DOHH2 (cell line): ENCODE measurements around the gene NPL.

Source experiments
- H3F3A ChIP-seq: fragments of 200-600 bp; sonication (generic), shearing (Covaris generic); 2 replicates; pipeline ENCODE4 v1.6.0; 2016; ENCODE audit warnings: antibody characterized with exemption, mild to moderate bottlenecking; ENCODE audit not compliant: control insufficient read depth, insufficient read depth
- H3K27ac ChIP-seq: fragments of 200-600 bp; sonication (generic); 2 replicates; pipeline ENCODE4 v1.5.1; 2014; ENCODE audit warnings: low read depth, mild to moderate bottlenecking, low read length, moderate library complexity
- H3K27me3 ChIP-seq: fragments of 200-600 bp; sonication (generic); 2 replicates; pipeline ENCODE4 v1.6.1; 2014; ENCODE audit warnings: mild to moderate bottlenecking, low read length, mixed read lengths; ENCODE audit not compliant: control insufficient read depth
- H3K36me3 ChIP-seq: fragments of 200-600 bp; sonication (generic); 2 replicates; pipeline ENCODE4 v1.6.1; 2014; ENCODE audit warnings: mild to moderate bottlenecking, low read length, moderate library complexity, mixed read lengths; ENCODE audit not compliant: control insufficient read depth
- H3K4me1 ChIP-seq: fragments of 200-600 bp; sonication (generic); 2 replicates; pipeline ENCODE4 v1.6.1; 2014; ENCODE audit warnings: mild to moderate bottlenecking, low read length, mixed read lengths; ENCODE audit not compliant: control insufficient read depth
- H3K4me2 ChIP-seq: fragments of 200-600 bp; sonication (generic); 2 replicates; pipeline ENCODE4 v1.6.0; 2014; ENCODE audit warnings: mild to moderate bottlenecking, low read length, moderate library complexity
- H3K4me3 ChIP-seq: fragments of 200-600 bp; sonication (generic); 2 replicates; pipeline ENCODE4 v1.5.1; 2014; ENCODE audit warnings: mild to moderate bottlenecking, low read length, mixed read lengths
- H3K79me2 ChIP-seq: fragments of 200-600 bp; sonication (generic); 2 replicates; pipeline ENCODE4 v1.6.1; 2014; ENCODE audit warnings: mild to moderate bottlenecking, low read length, mixed read lengths; ENCODE audit not compliant: control insufficient read depth
- H3K9me2 ChIP-seq: fragments of 200-600 bp; sonication (generic); replicated peaks from 2 replicates; pipeline ENCODE4 v1.6.1; 2014; ENCODE audit warnings: mild to moderate bottlenecking, low read length, mixed read lengths; ENCODE audit not compliant: control insufficient read depth
- H3K9me3 ChIP-seq: fragments of 200-600 bp; sonication (generic); 2 replicates; pipeline ENCODE4 v1.6.1; 2014; ENCODE audit warnings: antibody characterized with exemption, low read length, mixed read lengths; ENCODE audit not compliant: control insufficient read depth, insufficient read depth
- H4K20me1 ChIP-seq: fragments of 200-600 bp; sonication (generic); 2 replicates; pipeline ENCODE4 v1.6.0; 2014; ENCODE audit warnings: low read depth, mild to moderate bottlenecking, antibody characterized with exemption, low read length, moderate library complexity; ENCODE audit not compliant: control insufficient read depth, insufficient read depth
- EZH2phosphoT487 ChIP-seq: fragments of 200-600 bp; sonication (generic); IDR thresholded peaks from 2 replicates; pipeline ENCODE4 v1.6.1; 2017; ENCODE audit warnings: borderline replicate concordance, mild to moderate bottlenecking, antibody characterized with exemption, low read length, moderate library complexity, mixed read lengths
- TF ChIP-seq, protein P1 (sequence below): fragments of 200-600 bp; sonication (generic); IDR thresholded peaks from one replicate; pipeline ENCODE4 v1.5.1; 2014; ENCODE audit warnings: antibody characterized with exemption, mild to moderate bottlenecking, low read depth, low read length; ENCODE audit not compliant: poor library complexity, severe bottlenecking

NPL gene

GRCh38 chr1:182771187-182771984, 18.2 kb upstream of the NPL start:
- no peaks in the 10 kb centered on the region for H3F3A ChIP-seq
- H3K79me2 ChIP-seq, result no peaks in the 10 kb centered on the region
- no peak for TF ChIP-seq EZH2phosphoT487
- TF ChIP-seq, protein P1, sequence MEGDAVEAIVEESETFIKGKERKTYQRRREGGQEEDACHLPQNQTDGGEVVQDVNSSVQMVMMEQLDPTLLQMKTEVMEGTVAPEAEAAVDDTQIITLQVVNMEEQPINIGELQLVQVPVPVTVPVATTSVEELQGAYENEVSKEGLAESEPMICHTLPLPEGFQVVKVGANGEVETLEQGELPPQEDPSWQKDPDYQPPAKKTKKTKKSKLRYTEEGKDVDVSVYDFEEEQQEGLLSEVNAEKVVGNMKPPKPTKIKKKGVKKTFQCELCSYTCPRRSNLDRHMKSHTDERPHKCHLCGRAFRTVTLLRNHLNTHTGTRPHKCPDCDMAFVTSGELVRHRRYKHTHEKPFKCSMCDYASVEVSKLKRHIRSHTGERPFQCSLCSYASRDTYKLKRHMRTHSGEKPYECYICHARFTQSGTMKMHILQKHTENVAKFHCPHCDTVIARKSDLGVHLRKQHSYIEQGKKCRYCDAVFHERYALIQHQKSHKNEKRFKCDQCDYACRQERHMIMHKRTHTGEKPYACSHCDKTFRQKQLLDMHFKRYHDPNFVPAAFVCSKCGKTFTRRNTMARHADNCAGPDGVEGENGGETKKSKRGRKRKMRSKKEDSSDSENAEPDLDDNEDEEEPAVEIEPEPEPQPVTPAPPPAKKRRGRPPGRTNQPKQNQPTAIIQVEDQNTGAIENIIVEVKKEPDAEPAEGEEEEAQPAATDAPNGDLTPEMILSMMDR, result no peak
- no peaks in the 10 kb centered on the region for H3K9me2 ChIP-seq
- no peaks in the 10 kb centered on the region for H3K4me1 ChIP-seq
- H4K20me1 ChIP-seq, result no peaks in the 10 kb centered on the region
- no peak overlapping the region for H3K27ac ChIP-seq
- no peaks in the 10 kb centered on the region for H3K9me3 ChIP-seq
- no peak overlapping the region for H3K4me3 ChIP-seq
- H3K4me2 ChIP-seq, result no peak overlapping the region
- H3K36me3 ChIP-seq, result no peaks in the 10 kb centered on the region
- no peaks in the 10 kb centered on the region for H3K27me3 ChIP-seq

DNA sequence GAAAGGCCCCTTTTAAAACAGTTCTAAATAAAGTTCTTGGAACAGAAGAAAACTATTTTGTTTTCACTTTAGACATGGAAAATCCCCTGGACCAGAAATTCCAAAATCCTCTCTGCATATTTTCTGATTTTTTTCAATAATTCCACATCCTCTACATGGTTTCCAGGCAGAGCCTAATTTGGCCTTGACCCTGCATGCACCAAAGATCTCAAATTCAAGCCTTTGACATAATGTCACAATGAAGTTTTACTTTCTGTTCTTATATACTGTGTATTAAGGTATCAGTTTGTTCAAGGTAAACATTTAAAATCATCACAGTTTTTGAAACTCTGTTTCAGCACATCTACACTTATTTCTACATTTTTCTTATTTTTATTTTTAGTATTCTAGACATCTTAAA, 12.2 kb upstream of the NPL start:
- peaks cover 22% of the 10 kb centered on the region for H3K4me1 ChIP-seq
- H3K9me3 ChIP-seq, result no peaks in the 10 kb centered on the region
- no peaks in the 10 kb centered on the region for H3K79me2 ChIP-seq
- no peaks in the 10 kb centered on the region for H3K27me3 ChIP-seq
- H3K4me3 ChIP-seq, result no peak overlapping the region
- H3F3A ChIP-seq, result peaks cover 6% of the 10 kb centered on the region; the same call in 1 of the 2 replicates
- H3K9me2 ChIP-seq, result no peaks in the 10 kb centered on the region
- H3K4me2 ChIP-seq, result no peak overlapping the region
- no peaks in the 10 kb centered on the region for H4K20me1 ChIP-seq
- TF ChIP-seq, protein P1, result no peak
- TF ChIP-seq EZH2phosphoT487, result no peak
- H3K27ac ChIP-seq, result no peak overlapping the region
- H3K36me3 ChIP-seq, result no peaks in the 10 kb centered on the region

DNA sequence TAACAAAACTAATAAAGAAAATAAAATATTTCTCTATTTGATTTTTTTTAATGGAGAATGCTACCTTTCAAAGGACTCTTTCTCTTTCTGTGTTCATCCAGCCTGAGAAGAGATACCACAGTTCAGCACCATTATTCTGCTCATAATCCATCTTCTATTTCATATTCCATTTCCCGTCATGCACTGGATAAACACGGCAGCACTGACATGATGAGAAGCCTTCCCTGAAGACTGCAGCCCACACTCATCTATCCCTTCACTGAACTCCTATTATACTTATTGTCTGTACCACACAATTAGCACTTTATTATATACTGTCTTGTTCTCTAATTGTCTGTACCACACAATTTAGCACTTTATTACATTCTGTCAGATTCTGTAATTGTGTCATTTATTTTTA, 10.7 kb upstream of the NPL start:
- Histone ChIP-seq H3K9me3 (no peaks in the 10 kb centered on the region), H3K9me2 (no peaks in the 10 kb centered on the region), H3K79me2 (no peaks in the 10 kb centered on the region), H3K27ac (no peak overlapping the region), H3K4me1 (peaks cover 30% of the 10 kb centered on the region), H3F3A (peaks cover 9% of the 10 kb centered on the region; the same call in 1 of the 2 replicates), H3K4me2 (no peak overlapping the region), H3K4me3 (no peak overlapping the region), H3K36me3 (no peaks in the 10 kb centered on the region), H3K27me3 (no peaks in the 10 kb centered on the region), H4K20me1 (no peaks in the 10 kb centered on the region)
- no peak for TF ChIP-seq EZH2phosphoT487
- TF ChIP-seq, protein P1, result no peak
